CD4-positive, CD25-positive, alpha-beta regulatory T cell (primary cell): ENCODE results near the gene APOC3. TPM values are rescaled to one million over a fixed set of nuclear protein-coding genes. Genes with fewer than 3 reads are reported as not detected.
A peak's percentile ranks its signal among the peaks of the same experiment; 100 is the strongest.

Experiments used
- ATAC-seq, 2 donors: fragments of 150-1000 bp; cut with Tn5 transposase; one replicate each; pipeline ENCODE4 v1.10.0; 2021; ENCODE audit warnings: low read depth in 2 of 2, moderate number of reproducible peaks in 2 of 2, moderate library complexity in 1 of 2
- DNase-seq, 3 donors: peaks; one replicate each; pipeline versions ENCODE4 v3.0.0 to v3.0.0-alpha.2; 2012 to 2022; ENCODE audit warnings: mixed read lengths in 1 of 3
- H3K27ac ChIP-seq: one replicate; pipeline ENCODE4 v1.7.0; 2013; ENCODE audit warnings: mild to moderate bottlenecking, low read length; ENCODE audit not compliant: insufficient read depth, poor library complexity, severe bottlenecking
- H3K27me3 ChIP-seq: one replicate; pipeline ENCODE4 v1.7.0; 2013; ENCODE audit warnings: low read length; ENCODE audit not compliant: control insufficient read depth, insufficient read depth
- H3K36me3 ChIP-seq: one replicate; pipeline ENCODE4 v1.7.0; 2013; ENCODE audit warnings: mild to moderate bottlenecking, low read length, moderate library complexity; ENCODE audit not compliant: control insufficient read depth, insufficient read depth
- H3K4me1 ChIP-seq: 2 replicates; pipeline ENCODE4 v1.7.0; 2013; ENCODE audit warnings: mild to moderate bottlenecking, low read length; ENCODE audit not compliant: insufficient read depth, control insufficient read depth, poor library complexity, severe bottlenecking
- H3K4me3 ChIP-seq: one replicate; pipeline ENCODE4 v1.7.0; 2013; ENCODE audit warnings: low read depth, mild to moderate bottlenecking, low read length, moderate library complexity
- H3K9me3 ChIP-seq, 2 experiments: 1 replicate in 1 of 2; 2 replicates in 1 of 2; pipeline ENCODE4 v1.7.0; 2013; ENCODE audit warnings: low read length in 2 of 2, mild to moderate bottlenecking in 1 of 2, moderate library complexity in 1 of 2; ENCODE audit not compliant: control insufficient read depth in 2 of 2
- H3K27ac Mint-ChIP-seq, 3 donors: one replicate each; pipeline ENCODE4 v1.8.0; 2020 to 2022; ENCODE audit warnings: mild to moderate bottlenecking in 3 of 3, mixed read lengths in 3 of 3, moderate library complexity in 2 of 3
- H3K27me3 Mint-ChIP-seq: one replicate; pipeline ENCODE4 v1.8.0; 2022; ENCODE audit warnings: mild to moderate bottlenecking, mixed read lengths
- H3K36me3 Mint-ChIP-seq: one replicate; pipeline ENCODE4 v1.8.0; 2020; ENCODE audit warnings: mixed read lengths
- H3K4me1 Mint-ChIP-seq, 4 donors: one replicate each; pipeline ENCODE4 v1.8.0; 2020 to 2022; ENCODE audit warnings: mixed read lengths in 4 of 4, mild to moderate bottlenecking in 1 of 4
- H3K4me3 Mint-ChIP-seq, 4 donors: one replicate each; pipeline ENCODE4 v1.8.0; 2020 to 2022; ENCODE audit warnings: mild to moderate bottlenecking in 4 of 4, mixed read lengths in 4 of 4, moderate library complexity in 3 of 4
- H3K9me3 Mint-ChIP-seq, 7 donors: one replicate each; pipeline ENCODE4 v1.8.0; 2020 to 2022; ENCODE audit warnings: mixed read lengths in 7 of 7, mild to moderate bottlenecking in 3 of 7, moderate library complexity in 2 of 7
- polyA plus RNA-seq, 4 donors: library from polyadenylated mRNA; unstranded; fragments of 300-500 nt; fragmentation: Illumina TruSeq; gene quantifications; one replicate each; pipeline ENCODE4 v1.2.3, GENCODE V29; 2021
- total RNA-seq: library from RNA; stranded (reverse); gene quantifications from one replicate; pipeline ENCODE4 v1.2.3, GENCODE V29; 2022

Gene APOC3
- total and polyA plus RNA-seq, 5 donors from 2014 or later: not detected

DNA sequence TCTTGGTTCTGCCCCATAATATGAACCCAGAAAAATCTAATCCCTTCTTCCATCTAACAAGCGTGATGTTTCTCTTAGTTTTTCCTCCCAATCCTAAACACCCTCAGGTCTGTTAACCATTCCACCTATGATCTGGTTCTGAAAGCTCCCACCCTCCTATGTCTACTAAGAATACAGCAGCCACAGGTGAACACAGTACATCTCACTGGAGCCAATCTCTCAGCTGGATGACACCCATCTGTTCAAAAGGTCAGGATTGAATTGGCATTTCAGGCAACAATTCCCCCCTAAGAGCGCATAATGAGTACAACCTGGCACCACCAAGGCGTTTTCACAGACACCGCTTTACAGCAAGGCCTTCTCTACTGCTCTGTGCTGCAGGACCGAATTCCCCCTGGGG, 26.7 kb downstream of the APOC3 start:
- Histone ChIP-seq H3K4me1 (peaks cover 52% of the 10 kb centered on the region), H3K27me3 (no peaks in the 10 kb centered on the region), H3K36me3 (peaks cover 38% of the 10 kb centered on the region), H3K4me3 (no peak overlapping the region), H3K27ac (peak overlapping the region; percentile 85), H3K9me3 (no peaks in the 10 kb centered on the region)
- ATAC-seq (no peak), DNase-seq (no peak)
- H3K36me3 Mint-ChIP-seq: peaks cover 36% of the 10 kb centered on the region
- peaks cover 25 to 65% (median 51%) of the 10 kb centered on the region in 4 donors for H3K4me1 Mint-ChIP-seq
- H3K27me3 Mint-ChIP-seq: no peaks in the 10 kb centered on the region
- H3K27ac Mint-ChIP-seq: peak overlapping the region; percentile 6 to 94 (median 92)
- H3K4me3 Mint-ChIP-seq: peak overlapping the region; percentile 4 to 70 (median 46)
- no peaks in the 10 kb centered on the region for H3K9me3 Mint-ChIP-seq

DNA sequence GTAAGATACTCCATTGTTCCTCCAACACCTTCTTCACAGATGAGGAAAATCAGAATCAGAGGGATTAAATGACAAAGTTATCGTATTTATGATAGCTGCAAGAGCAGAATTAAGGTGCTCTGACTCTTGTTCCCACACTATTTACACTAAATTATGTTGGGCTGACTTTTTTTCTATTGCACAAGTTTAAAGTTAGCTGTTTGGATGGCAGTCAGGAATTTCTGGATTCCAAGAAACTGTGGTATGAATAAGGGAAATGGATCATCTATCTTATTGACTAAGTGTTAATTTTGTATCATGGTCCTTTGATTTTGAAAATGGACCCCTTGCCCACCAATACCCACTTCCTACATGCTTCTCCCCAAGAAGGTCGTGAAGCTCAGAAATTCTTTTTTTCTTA, 27.6 kb downstream of the APOC3 start:
- no peak overlapping the region for H3K4me3 Mint-ChIP-seq

GRCh38 chr11:116857936-116858335, 28.2 kb downstream of the APOC3 start:
- H3K27me3 ChIP-seq: no peaks in the 10 kb centered on the region
- DNase-seq: no peak
- H3K36me3 ChIP-seq: peaks cover 51% of the 10 kb centered on the region
- H3K27ac Mint-ChIP-seq: peak overlapping the region; percentile 31 to 79 (median 75)
- no peak overlapping the region for H3K27ac ChIP-seq
- H3K4me3 Mint-ChIP-seq: peak overlapping the region in 1 of 4 donors; percentile 39
- H3K4me3 ChIP-seq: no peak overlapping the region
- H3K4me1 Mint-ChIP-seq: peaks cover 14 to 50% (median 41%) of the 10 kb centered on the region in 4 donors
- H3K4me1 ChIP-seq: peaks cover 37% of the 10 kb centered on the region
- ATAC-seq: no peak
- no peaks in the 10 kb centered on the region for H3K9me3 ChIP-seq
- peaks cover 50% of the 10 kb centered on the region for H3K36me3 Mint-ChIP-seq
- no peaks in the 10 kb centered on the region for H3K27me3 Mint-ChIP-seq
- no peaks in the 10 kb centered on the region for H3K9me3 Mint-ChIP-seq

More for the DNA sequence above, 27.6 kb downstream of the APOC3 start:
- Histone ChIP-seq H3K27ac (no peak overlapping the region), H3K36me3 (peaks cover 47% of the 10 kb centered on the region), H3K4me3 (no peak overlapping the region), H3K4me1 (peaks cover 44% of the 10 kb centered on the region), H3K27me3 (no peaks in the 10 kb centered on the region), H3K9me3 (no peaks in the 10 kb centered on the region)
- H3K27ac Mint-ChIP-seq: peak overlapping the region; percentile 69 to 94 (median 92)
- no peaks in the 10 kb centered on the region for H3K9me3 Mint-ChIP-seq
- no peak for DNase-seq
- peaks cover 43% of the 10 kb centered on the region for H3K36me3 Mint-ChIP-seq
- peaks cover 19 to 56% (median 47%) of the 10 kb centered on the region in 4 donors for H3K4me1 Mint-ChIP-seq
- no peaks in the 10 kb centered on the region for H3K27me3 Mint-ChIP-seq
- no peak for ATAC-seq

GRCh38 chr11:116859175-116859574, 29.5 kb downstream of the APOC3 start:
- Histone ChIP-seq H3K36me3 (peaks cover 62% of the 10 kb centered on the region), H3K27me3 (no peaks in the 10 kb centered on the region), H3K4me1 (peaks cover 26% of the 10 kb centered on the region), H3K9me3 (no peaks in the 10 kb centered on the region), H3K27ac (no peak overlapping the region), H3K4me3 (no peak overlapping the region)
- H3K27ac Mint-ChIP-seq: peak overlapping the region in 2 of 3 donors; percentile 43 to 75
- no peaks in the 10 kb centered on the region for H3K27me3 Mint-ChIP-seq
- ATAC-seq (no peak), DNase-seq (no peak)
- H3K4me1 Mint-ChIP-seq: peaks cover 8 to 37% (median 30%) of the 10 kb centered on the region in 4 donors
- no peaks in the 10 kb centered on the region for H3K9me3 Mint-ChIP-seq
- peaks cover 62% of the 10 kb centered on the region for H3K36me3 Mint-ChIP-seq
- H3K4me3 Mint-ChIP-seq: no peak overlapping the region

DNA sequence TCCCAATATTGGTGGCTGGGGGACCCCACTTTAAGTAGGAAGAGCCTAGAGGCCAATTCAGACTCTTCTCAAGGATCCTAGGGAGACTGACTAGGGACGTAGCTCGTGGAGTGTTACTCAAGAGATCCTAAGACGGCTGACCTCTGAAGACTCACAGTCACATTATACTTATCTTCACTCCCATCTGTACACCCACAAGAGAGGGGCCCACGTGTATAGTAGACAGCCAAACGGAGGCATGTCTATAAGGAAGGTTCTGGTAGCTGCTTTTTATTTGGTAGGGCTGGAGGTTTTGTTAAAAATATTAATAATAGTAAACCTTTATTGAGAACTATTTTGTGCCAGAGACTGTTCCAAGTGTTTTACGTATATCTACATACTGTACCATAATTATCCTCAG, 30.6 kb downstream of the APOC3 start:
- H3K4me1 Mint-ChIP-seq: peaks cover 8 to 27% (median 22%) of the 10 kb centered on the region in 4 donors
- H3K27me3 Mint-ChIP-seq: no peaks in the 10 kb centered on the region
- peak overlapping the region in 1 of 3 donors; percentile 63 for H3K27ac Mint-ChIP-seq
- Histone ChIP-seq H3K27ac (no peak overlapping the region), H3K4me1 (peaks cover 14% of the 10 kb centered on the region), H3K36me3 (peaks cover 70% of the 10 kb centered on the region), H3K27me3 (no peaks in the 10 kb centered on the region), H3K4me3 (no peak overlapping the region), H3K9me3 (no peaks in the 10 kb centered on the region)
- H3K9me3 Mint-ChIP-seq: no peaks in the 10 kb centered on the region
- H3K4me3 Mint-ChIP-seq: no peak overlapping the region
- H3K36me3 Mint-ChIP-seq: peaks cover 66% of the 10 kb centered on the region
- DNase-seq (no peak), ATAC-seq (no peak)

GRCh38 chr11:116861539-116861938, 31.8 kb downstream of the APOC3 start:
- Histone ChIP-seq H3K36me3 (peaks cover 78% of the 10 kb centered on the region), H3K4me1 (peaks cover 2% of the 10 kb centered on the region), H3K9me3 (no peaks in the 10 kb centered on the region), H3K27me3 (no peaks in the 10 kb centered on the region), H3K4me3 (no peak overlapping the region), H3K27ac (no peak overlapping the region)
- Mint-ChIP-seq H3K27ac (peak overlapping the region in 1 of 3 donors; percentile 74), H3K4me1 (peaks cover 8 to 14% (median 13%) of the 10 kb centered on the region in 4 donors), H3K4me3 (no peak overlapping the region), H3K27me3 (no peaks in the 10 kb centered on the region), H3K9me3 (no peaks in the 10 kb centered on the region), H3K36me3 (peaks cover 73% of the 10 kb centered on the region)
- ATAC-seq: no peak
- no peak for DNase-seq

GRCh38 chr11:116862185-116862584, 32.5 kb downstream of the APOC3 start:
- H3K36me3 Mint-ChIP-seq: peaks cover 75% of the 10 kb centered on the region
- H3K4me1 Mint-ChIP-seq: peaks cover 5 to 8% (median 8%) of the 10 kb centered on the region in 4 donors
- Histone ChIP-seq H3K27ac (no peak overlapping the region), H3K9me3 (no peaks in the 10 kb centered on the region), H3K36me3 (peaks cover 83% of the 10 kb centered on the region), H3K27me3 (no peaks in the 10 kb centered on the region), H3K4me3 (no peak overlapping the region), H3K4me1 (no peaks in the 10 kb centered on the region)
- H3K27me3 Mint-ChIP-seq: no peaks in the 10 kb centered on the region
- no peak overlapping the region for H3K4me3 Mint-ChIP-seq
- ATAC-seq: no peak
- H3K27ac Mint-ChIP-seq: no peak overlapping the region
- H3K9me3 Mint-ChIP-seq: no peaks in the 10 kb centered on the region
- DNase-seq: no peak

DNA sequence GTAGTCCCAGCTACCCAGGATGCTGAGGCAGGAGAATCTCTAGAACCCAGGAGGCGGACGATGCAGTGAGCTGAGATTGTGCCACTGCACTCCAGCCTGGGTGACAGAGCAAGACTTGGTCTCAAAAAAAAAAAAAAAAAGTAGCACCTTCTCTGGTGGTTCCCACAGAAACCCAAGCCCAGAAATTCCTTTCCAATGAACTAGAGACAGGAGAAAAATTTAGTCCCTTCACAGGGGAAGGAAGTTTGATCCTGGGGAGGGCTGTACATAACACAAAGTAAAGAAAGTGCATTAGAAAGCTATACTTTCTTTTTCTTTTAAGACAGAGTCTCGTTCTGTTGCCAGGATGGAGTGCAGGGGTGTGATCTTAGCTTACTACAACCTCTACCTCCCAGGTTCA, 33.2 kb downstream of the APOC3 start:
- Mint-ChIP-seq H3K4me1 (peaks cover under 1 to 8% (median 6%) of the 10 kb centered on the region in 4 donors), H3K9me3 (no peaks in the 10 kb centered on the region), H3K36me3 (peaks cover 80% of the 10 kb centered on the region), H3K27me3 (no peaks in the 10 kb centered on the region), H3K4me3 (no peak overlapping the region), H3K27ac (no peak overlapping the region)
- DNase-seq (no peak), ATAC-seq (no peak)
- Histone ChIP-seq H3K4me3 (no peak overlapping the region), H3K27ac (no peak overlapping the region), H3K9me3 (no peaks in the 10 kb centered on the region), H3K27me3 (no peaks in the 10 kb centered on the region), H3K4me1 (no peaks in the 10 kb centered on the region), H3K36me3 (peaks cover 85% of the 10 kb centered on the region)
